HG02571 (cell line): ENCODE results near the gene NFAM1.

Experiments
- ATAC-seq: cut with Tn5 transposase; IDR thresholded peaks from one replicate; pipeline ENCODE4 v1.9.1; 2021; ENCODE audit warnings: mild to moderate bottlenecking, moderate library complexity; ENCODE audit not compliant: unreplicated experiment

The NFAM1 gene

GRCh38 chr22:42384506-42384905 lies 47.7 kb downstream of the NFAM1 start:
- ATAC-seq: no peak

- no peak for ATAC-seq
These were observed 48.3 kb downstream of the NFAM1 start for GRCh38 chr22:42383851-42384417.

GRCh38 chr22:42383287-42383686 lies 48.9 kb downstream of the NFAM1 start:
- no peak for ATAC-seq

- ATAC-seq: no peak
These were observed 51.2 kb downstream of the NFAM1 start for GRCh38 chr22:42380769-42381551.

GRCh38 chr22:42379966-42380537 lies 52.2 kb downstream of the NFAM1 start:
- no peak for ATAC-seq

- ATAC-seq: no peak
These were observed 55.3 kb downstream of the NFAM1 start for GRCh38 chr22:42376711-42377554.

- no peak for ATAC-seq
These were observed 56.2 kb downstream of the NFAM1 start for GRCh38 chr22:42375982-42376381.

GRCh38 chr22:42372976-42373375 lies 59.2 kb downstream of the NFAM1 start:
- no peak for ATAC-seq

GRCh38 chr22:42371501-42371900 lies 60.7 kb downstream of the NFAM1 start:
- ATAC-seq: no peak

GRCh38 chr22:42371099-42371498 lies 61.1 kb downstream of the NFAM1 start:
- ATAC-seq: no peak

- ATAC-seq: peak; percentile 94
These were observed 62.8 kb downstream of the NFAM1 start for GRCh38 chr22:42369250-42370041.

- ATAC-seq: peak; percentile 10
These were observed 63.6 kb downstream of the NFAM1 start for GRCh38 chr22:42368379-42369249.

- ATAC-seq: no peak
These were observed 64.2 kb downstream of the NFAM1 start for GRCh38 chr22:42367980-42368378.

- ATAC-seq: no peak
These were observed 65.2 kb downstream of the NFAM1 start for GRCh38 chr22:42366806-42367581.

- no peak for ATAC-seq
These were observed 66.1 kb downstream of the NFAM1 start for GRCh38 chr22:42365942-42366695.

- no peak for ATAC-seq
These were observed 66.9 kb downstream of the NFAM1 start for GRCh38 chr22:42365111-42365865.

- no peak for ATAC-seq
These were observed 67.5 kb downstream of the NFAM1 start for GRCh38 chr22:42364604-42365110.
